HCT116 (cell line): Measurements from ENCODE around the gene IL36A. TPM values are rescaled to one million over a fixed set of nuclear protein-coding genes. Genes with fewer than 3 reads are reported as not detected.

Source experiments
- ATAC-seq: fragments of 200-7000 bp; cut with Tn5 transposase; 2 replicates; pipeline ENCODE4 v1.9.1; 2020; ENCODE audit warnings: mild to moderate bottlenecking, moderate library complexity
- BruUV-seq: library from RNA; stranded (reverse); fragments of 400-500 nt; replicated peaks from 2 replicates; lab custom pipeline; 2021; lab: Mats Ljungman, UMichigan
- CTCF ChIA-PET: fragments of 300-600 bp; sonication (Branson Sonifier 250); formaldehyde crosslinking; loops from one replicate; lab custom pipeline; 2021; ENCODE audit warnings: antibody characterized with exemption; lab: Charles Lee
- POLR2A ChIA-PET: fragments of 300-600, 350-600 bp; sonication (Branson Sonifier 250); formaldehyde crosslinking; loops from one replicate; lab custom pipeline; 2021; ENCODE audit warnings: antibody characterized with exemption; lab: Charles Lee
- RAD21 ChIA-PET, 2 experiments: fragments of 300-600 bp; sonication (Branson Sonifier 250); formaldehyde crosslinking; loops; one replicate each; lab custom pipeline; 2023; ENCODE audit warnings: low total read pairs in 2 of 2; ENCODE audit not compliant: uncharacterized antibody in 2 of 2, unreplicated experiment in 2 of 2, low non-redundant PET in 1 of 2; lab: Charles Lee
- DNase-seq: peaks from one replicate; pipeline ENCODE4 v3.0.0-alpha.2; 2010; ENCODE audit warnings: low read depth, low spot score
- H2AFZ ChIP-seq: fragments of 200-600 bp; shearing (Covaris generic), sonication (generic); 2 replicates; pipeline ENCODE4 v1.6.1; 2017; ENCODE audit warnings: low read depth, mixed run types, mixed read lengths, antibody characterized with exemption, low read length; ENCODE audit not compliant: poor library complexity, severe bottlenecking
- H3K27ac ChIP-seq: 2 replicates; pipeline ENCODE4 v1.5.1; 2012; ENCODE audit warnings: low read depth, low read length
- H3K27me3 ChIP-seq: fragments of 200-600 bp; sonication (generic); 2 replicates; pipeline ENCODE4 v1.6.1; 2016; ENCODE audit warnings: mixed run types, low read length, mixed read lengths; ENCODE audit not compliant: insufficient read depth
- H3K36me3 ChIP-seq, 2 experiments: fragments of 200-500 bp in 1 of 2; fragments of 200-600 bp in 1 of 2; sonication (Bioruptor generic) in 1 of 2; sonication (generic) in 1 of 2; 2 replicates each; pipeline versions ENCODE4 v1.5.1 to v1.6.1; 2014 to 2016; ENCODE audit warnings: low read length in 2 of 2, inconsistent platforms in 1 of 2, mixed read lengths in 1 of 2, mixed run types in 1 of 2; ENCODE audit not compliant: insufficient read depth in 2 of 2, control insufficient read depth in 1 of 2
- H3K4me1 ChIP-seq, 2 experiments: fragments of 200-600 bp in 1 of 2; sonication (generic) in 1 of 2; 2 replicates each; pipeline versions ENCODE4 v1.5.1 to v1.6.1; 2012 to 2017; ENCODE audit warnings: low read length in 2 of 2, inconsistent platforms in 1 of 2, mild to moderate bottlenecking in 1 of 2, mixed read lengths in 1 of 2, mixed run types in 1 of 2, moderate library complexity in 1 of 2; ENCODE audit not compliant: insufficient read depth in 2 of 2, control insufficient read depth in 1 of 2
- H3K4me2 ChIP-seq: fragments of 200-600 bp; sonication (generic); 2 replicates; pipeline ENCODE4 v1.6.1; 2017; ENCODE audit warnings: mixed run types, low read length, mixed read lengths
- H3K4me3 ChIP-seq, 2 experiments: fragments of 200-600 bp in 1 of 2; sonication (generic) in 1 of 2; replicated peaks in 1 of 2; 2 replicates each; pipeline ENCODE4 v1.5.1; 2011 to 2016; ENCODE audit warnings: low read length in 2 of 2, control low read depth in 1 of 2, low read depth in 1 of 2, mild to moderate bottlenecking in 1 of 2, mixed read lengths in 1 of 2, mixed run types in 1 of 2
- H3K79me2 ChIP-seq: fragments of 200-600 bp; sonication (generic); 2 replicates; pipeline ENCODE4 v1.6.1; 2017; ENCODE audit warnings: mild to moderate bottlenecking, mixed run types, low read length, moderate library complexity, mixed read lengths; ENCODE audit not compliant: insufficient read depth
- H3K9ac ChIP-seq: fragments of 200-600 bp; sonication (generic); 2 replicates; pipeline ENCODE4 v1.6.1; 2016; ENCODE audit warnings: low read length, mixed read lengths
- H3K9me2 ChIP-seq: fragments of 200-600 bp; sonication (generic), shearing (Covaris generic); 2 replicates; pipeline ENCODE4 v1.6.1; 2017; ENCODE audit warnings: mixed run types, mild to moderate bottlenecking, moderate library complexity; ENCODE audit not compliant: insufficient read depth
- H3K9me3 ChIP-seq, 2 experiments: fragments of 200-500 bp in 1 of 2; fragments of 200-600 bp in 1 of 2; sonication (Bioruptor generic) in 1 of 2; sonication (generic) in 1 of 2; 2 replicates each; pipeline ENCODE4 v1.6.1; 2014 to 2017; ENCODE audit warnings: low read length in 2 of 2, mixed read lengths in 2 of 2, inconsistent platforms in 1 of 2, low read depth in 1 of 2, mild to moderate bottlenecking in 1 of 2, mixed run types in 1 of 2, moderate library complexity in 1 of 2; ENCODE audit not compliant: control insufficient read depth in 1 of 2, insufficient read depth in 1 of 2
- H4K20me1 ChIP-seq: fragments of 200-600 bp; sonication (generic), shearing (Covaris generic); 2 replicates; pipeline ENCODE4 v1.6.1; 2017; ENCODE audit warnings: mixed run types, mild to moderate bottlenecking, moderate library complexity; ENCODE audit not compliant: insufficient read depth
- CEBPB ChIP-seq: IDR thresholded peaks from 2 replicates; pipeline ENCODE4 v1.6.1; 2012; ENCODE audit warnings: low read depth
- ELF1 ChIP-seq: IDR thresholded peaks from 2 replicates; pipeline ENCODE4 v1.6.1; 2012; ENCODE audit warnings: low read depth, borderline replicate concordance
- EZH2 ChIP-seq: fragments of 200-600 bp; sonication (generic); IDR thresholded peaks from 2 replicates; pipeline ENCODE4 v1.6.1; 2017; ENCODE audit warnings: antibody characterized with exemption, mixed run types
- RAD21 ChIP-seq: IDR thresholded peaks from 2 replicates; pipeline ENCODE4 v1.6.1; 2012; ENCODE audit warnings: low read depth, mild to moderate bottlenecking
- TCF7L2 ChIP-seq: IDR thresholded peaks from 2 replicates; pipeline ENCODE4 v1.7.0; 2011; ENCODE audit warnings: borderline replicate concordance, inconsistent platforms; ENCODE audit not compliant: insufficient read depth, insufficient read length; ENCODE audit errors: extremely low read depth
- intact Hi-C: fragments of 100-400 bp; cut with micrococcal nuclease; formaldehyde crosslinking; loops from 2 replicates; pipeline ENCODE4 v1.10.0; 2022
- total RNA-seq: library from RNA; stranded (reverse); gene quantifications from one replicate; pipeline ENCODE4 v1.2.1, GENCODE V29; 2021; ENCODE audit not compliant: unreplicated experiment
- TF ChIP-seq, protein P1 (sequence below): IDR thresholded peaks from 2 replicates; pipeline ENCODE4 v1.6.1; 2012; ENCODE audit warnings: low read depth
- TF ChIP-seq, protein P2 (sequence below): IDR thresholded peaks from 2 replicates; pipeline ENCODE4 v1.6.1; 2012

The IL36A gene
- total RNA-seq, 1 experiment from 2014 or later, result not detected

DNA sequence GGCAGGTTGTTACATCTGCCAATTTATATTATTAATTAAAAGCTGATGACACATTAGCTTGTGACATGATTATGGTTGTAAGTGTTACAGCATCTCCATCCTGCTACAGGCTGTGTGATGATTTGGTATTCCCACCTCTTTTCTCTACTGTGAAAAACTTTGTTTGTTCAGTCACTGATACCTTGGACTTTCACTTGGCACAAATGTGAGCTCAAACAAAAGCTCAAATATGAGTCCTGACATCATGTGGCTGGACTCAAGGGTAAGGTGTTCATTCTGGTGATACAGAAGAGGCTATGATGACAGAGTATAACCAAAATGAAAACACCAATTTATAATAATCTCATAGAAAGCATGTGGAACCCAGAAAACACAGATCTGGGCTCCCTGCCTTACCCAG is 11.4 kb upstream of the IL36A start:
- Histone ChIP-seq H2AFZ (no peak overlapping the region), H3K27ac (no peak overlapping the region), H3K36me3 (no peaks in the 10 kb centered on the region), H3K9me2 (no peaks in the 10 kb centered on the region; the same call in 1 of the 2 replicates), H3K9me3 (peaks cover 0 to 3% of the 10 kb centered on the region in 2 experiments; a peak in 1 of 4 replicates), H3K27me3 (no peaks in the 10 kb centered on the region), H3K9ac (no peak overlapping the region), H3K79me2 (no peaks in the 10 kb centered on the region), H3K4me2 (no peak overlapping the region), H3K4me1 (no peaks in the 10 kb centered on the region), H4K20me1 (no peaks in the 10 kb centered on the region), H3K4me3 (no peak overlapping the region)
- TF ChIP-seq RAD21, result no peak
- no peak for TF ChIP-seq EZH2
- no peak for TF ChIP-seq CEBPB
- no peak for TF ChIP-seq TCF7L2
- TF ChIP-seq, protein P1, sequence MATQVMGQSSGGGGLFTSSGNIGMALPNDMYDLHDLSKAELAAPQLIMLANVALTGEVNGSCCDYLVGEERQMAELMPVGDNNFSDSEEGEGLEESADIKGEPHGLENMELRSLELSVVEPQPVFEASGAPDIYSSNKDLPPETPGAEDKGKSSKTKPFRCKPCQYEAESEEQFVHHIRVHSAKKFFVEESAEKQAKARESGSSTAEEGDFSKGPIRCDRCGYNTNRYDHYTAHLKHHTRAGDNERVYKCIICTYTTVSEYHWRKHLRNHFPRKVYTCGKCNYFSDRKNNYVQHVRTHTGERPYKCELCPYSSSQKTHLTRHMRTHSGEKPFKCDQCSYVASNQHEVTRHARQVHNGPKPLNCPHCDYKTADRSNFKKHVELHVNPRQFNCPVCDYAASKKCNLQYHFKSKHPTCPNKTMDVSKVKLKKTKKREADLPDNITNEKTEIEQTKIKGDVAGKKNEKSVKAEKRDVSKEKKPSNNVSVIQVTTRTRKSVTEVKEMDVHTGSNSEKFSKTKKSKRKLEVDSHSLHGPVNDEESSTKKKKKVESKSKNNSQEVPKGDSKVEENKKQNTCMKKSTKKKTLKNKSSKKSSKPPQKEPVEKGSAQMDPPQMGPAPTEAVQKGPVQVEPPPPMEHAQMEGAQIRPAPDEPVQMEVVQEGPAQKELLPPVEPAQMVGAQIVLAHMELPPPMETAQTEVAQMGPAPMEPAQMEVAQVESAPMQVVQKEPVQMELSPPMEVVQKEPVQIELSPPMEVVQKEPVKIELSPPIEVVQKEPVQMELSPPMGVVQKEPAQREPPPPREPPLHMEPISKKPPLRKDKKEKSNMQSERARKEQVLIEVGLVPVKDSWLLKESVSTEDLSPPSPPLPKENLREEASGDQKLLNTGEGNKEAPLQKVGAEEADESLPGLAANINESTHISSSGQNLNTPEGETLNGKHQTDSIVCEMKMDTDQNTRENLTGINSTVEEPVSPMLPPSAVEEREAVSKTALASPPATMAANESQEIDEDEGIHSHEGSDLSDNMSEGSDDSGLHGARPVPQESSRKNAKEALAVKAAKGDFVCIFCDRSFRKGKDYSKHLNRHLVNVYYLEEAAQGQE, result no peak
- TF ChIP-seq, protein P2, sequence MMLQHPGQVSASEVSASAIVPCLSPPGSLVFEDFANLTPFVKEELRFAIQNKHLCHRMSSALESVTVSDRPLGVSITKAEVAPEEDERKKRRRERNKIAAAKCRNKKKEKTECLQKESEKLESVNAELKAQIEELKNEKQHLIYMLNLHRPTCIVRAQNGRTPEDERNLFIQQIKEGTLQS, result no peak
- no peak for TF ChIP-seq ELF1
- RAD21 ChIA-PET, result no interaction called here
- BruUV-seq, result no TSS peak
- POLR2A ChIA-PET, result no interaction called here
- no peak for DNase-seq
- intact Hi-C loops, result no loop called here
- no peak for ATAC-seq
- CTCF ChIA-PET, result no interaction called here
